GM23248 (cell line): ENCODE results near the gene SLC25A24.
"Not testable (repeated sequence)": the region's sequence is repeated elsewhere in the genome, so short reads cannot be mapped to it uniquely, and the experiment has no call there.

Experiments used
- EZH2 ChIP-seq: fragments of 200-600 bp; sonication (generic); IDR thresholded peaks from 2 replicates; pipeline ENCODE4 v1.6.1; 2018; ENCODE audit warnings: antibody characterized with exemption, mild to moderate bottlenecking; ENCODE audit not compliant: insufficient read depth, poor library complexity, severe bottlenecking
- EZH2phosphoT487 ChIP-seq: fragments of 200-600 bp; sonication (generic); IDR thresholded peaks from 2 replicates; pipeline ENCODE4 v1.6.1; 2018; ENCODE audit warnings: antibody characterized with exemption, moderate library complexity, mild to moderate bottlenecking, low read depth; ENCODE audit not compliant: insufficient read depth

- not testable (repeated sequence) for TF ChIP-seq EZH2, EZH2phosphoT487
Measured at GRCh38 chr1:108239426-108239825, 39.3 kb upstream of the SLC25A24 start.
